Hepatic stellate cell (primary cell): ENCODE measurements around the gene SLC6A9.

Experiments used
- DNase-seq: peaks from one replicate; pipeline ENCODE4 v3.0.0; 2011; ENCODE audit warnings: low spot score

SLC6A9 gene

DNA sequence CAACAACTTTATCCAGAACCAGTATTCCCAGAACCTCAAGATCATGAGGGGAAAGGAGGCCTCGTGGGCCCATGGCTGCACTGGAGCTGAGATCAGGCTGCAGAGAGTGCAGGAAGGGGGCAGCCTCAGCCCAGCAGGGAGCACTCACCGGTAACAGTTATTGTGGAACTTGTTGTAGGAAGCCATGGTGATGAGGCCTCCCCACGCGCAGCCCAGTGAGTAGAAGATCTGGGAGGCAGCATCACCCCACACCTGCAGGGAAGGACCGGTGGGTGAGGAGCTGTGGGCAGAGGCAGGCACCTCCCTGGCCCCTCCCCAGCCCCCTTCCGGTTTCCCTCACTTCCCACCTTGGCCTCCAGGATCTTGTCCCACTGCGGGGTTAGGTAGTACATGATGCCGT, 29.1 kb downstream of the SLC6A9 start:
- no peak for DNase-seq

DNA sequence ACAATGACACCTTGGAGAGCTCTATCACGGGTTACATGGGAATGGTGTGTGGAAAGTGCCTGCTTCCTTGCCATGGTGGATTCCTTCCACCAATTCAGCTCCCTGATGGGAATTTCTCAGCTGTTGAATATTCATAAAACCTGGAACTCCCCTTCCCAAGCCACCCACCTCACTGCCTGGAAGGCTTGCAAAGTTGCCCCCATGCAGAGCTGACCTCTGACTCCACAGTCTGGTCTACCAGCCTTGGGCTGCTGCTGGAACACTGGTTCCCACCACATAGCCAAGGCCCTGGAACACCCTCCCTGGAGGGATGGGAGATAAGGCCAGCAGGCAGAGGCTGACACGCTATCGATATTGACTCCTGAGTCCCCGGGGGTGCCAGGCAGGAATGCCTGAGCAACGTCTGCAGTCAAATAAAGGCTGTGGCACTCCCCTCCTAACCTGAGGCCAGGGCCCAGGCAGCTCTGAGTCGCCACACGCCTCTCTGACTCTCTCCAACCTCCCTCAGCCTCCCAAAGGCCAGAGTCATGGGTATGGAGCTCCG, 31.1 kb downstream of the SLC6A9 start:
- DNase-seq: no peak

- no peak for DNase-seq
Observed at GRCh38 chr1:43999455-43999854, 31.8 kb downstream of the SLC6A9 start.

DNA sequence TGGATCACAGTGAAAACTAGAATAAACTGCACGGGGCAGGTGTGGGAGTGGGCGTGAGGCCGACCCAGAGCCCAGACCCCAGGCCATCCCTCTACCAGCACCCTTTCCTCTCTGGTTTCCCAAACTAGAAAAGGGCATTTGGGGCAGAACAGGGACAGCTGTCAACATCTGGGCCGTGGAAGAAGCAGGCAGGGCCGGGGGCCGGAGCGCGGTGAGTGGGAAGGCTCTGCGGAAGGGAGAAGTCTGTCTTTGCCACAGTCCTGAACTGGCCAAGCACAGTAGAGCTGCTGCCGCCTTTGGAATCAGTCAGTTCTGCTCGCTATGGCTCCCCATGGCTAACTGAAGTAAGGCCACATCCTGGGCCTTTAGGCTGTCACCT, 33.3 kb downstream of the SLC6A9 start:
- no peak for DNase-seq

DNA sequence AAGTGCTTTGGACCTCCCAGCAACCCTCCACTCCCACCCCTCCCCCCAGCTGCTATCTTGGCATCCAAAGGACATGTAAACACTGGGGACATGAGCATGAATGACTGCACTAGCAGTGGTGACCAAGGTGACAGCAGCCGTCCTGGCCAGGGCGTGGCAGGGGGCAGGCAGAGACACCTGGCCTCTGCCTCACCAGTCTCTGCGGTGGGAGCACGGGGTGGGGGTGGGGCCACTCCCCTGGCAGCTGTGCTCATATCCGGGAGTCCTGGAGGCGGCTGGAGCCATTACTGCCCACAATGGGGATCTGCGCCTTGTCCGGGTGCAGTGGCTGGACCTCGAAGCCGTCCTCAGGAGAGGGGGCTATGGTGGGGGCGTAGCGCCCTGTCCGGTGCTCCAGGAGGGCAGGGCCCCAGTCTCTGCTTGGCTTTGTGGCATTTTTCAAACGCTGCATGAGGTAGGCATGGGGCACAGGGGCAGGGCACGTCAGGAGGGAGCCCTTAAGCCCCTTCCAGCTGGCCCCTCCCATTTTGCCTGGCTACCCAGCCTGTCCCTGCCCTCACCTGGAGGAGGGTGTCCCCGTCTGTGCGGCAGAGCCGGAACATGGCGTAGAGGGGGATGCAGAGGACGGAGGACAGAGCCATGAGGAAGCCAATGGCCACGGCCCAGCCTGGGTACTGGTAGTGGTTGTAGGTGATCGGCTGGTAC, 33.8 kb downstream of the SLC6A9 start:
- no peak for DNase-seq

DNA sequence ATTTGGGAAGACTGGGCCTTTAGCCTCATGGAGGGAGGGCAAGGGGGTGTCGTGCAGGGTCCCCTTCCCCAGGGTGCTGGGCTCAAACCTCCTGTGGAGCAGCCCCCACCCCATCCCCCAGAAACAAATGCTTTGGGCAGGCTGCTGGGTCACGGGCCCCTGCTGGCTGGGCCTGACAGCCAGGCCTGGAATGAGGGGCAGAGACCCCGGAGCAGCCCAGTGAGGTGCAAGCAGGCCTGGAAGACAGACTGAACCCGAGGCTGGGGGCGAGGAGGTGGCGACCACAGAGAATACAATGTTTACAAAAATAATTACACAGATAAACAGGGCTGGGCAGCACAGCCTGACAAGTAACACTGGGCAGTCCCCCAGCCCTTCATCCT, 34.5 kb downstream of the SLC6A9 start:
- DNase-seq: no peak

- DNase-seq: no peak
Observed at GRCh38 chr1:43995984-43996732, 35.1 kb downstream of the SLC6A9 start.

DNA sequence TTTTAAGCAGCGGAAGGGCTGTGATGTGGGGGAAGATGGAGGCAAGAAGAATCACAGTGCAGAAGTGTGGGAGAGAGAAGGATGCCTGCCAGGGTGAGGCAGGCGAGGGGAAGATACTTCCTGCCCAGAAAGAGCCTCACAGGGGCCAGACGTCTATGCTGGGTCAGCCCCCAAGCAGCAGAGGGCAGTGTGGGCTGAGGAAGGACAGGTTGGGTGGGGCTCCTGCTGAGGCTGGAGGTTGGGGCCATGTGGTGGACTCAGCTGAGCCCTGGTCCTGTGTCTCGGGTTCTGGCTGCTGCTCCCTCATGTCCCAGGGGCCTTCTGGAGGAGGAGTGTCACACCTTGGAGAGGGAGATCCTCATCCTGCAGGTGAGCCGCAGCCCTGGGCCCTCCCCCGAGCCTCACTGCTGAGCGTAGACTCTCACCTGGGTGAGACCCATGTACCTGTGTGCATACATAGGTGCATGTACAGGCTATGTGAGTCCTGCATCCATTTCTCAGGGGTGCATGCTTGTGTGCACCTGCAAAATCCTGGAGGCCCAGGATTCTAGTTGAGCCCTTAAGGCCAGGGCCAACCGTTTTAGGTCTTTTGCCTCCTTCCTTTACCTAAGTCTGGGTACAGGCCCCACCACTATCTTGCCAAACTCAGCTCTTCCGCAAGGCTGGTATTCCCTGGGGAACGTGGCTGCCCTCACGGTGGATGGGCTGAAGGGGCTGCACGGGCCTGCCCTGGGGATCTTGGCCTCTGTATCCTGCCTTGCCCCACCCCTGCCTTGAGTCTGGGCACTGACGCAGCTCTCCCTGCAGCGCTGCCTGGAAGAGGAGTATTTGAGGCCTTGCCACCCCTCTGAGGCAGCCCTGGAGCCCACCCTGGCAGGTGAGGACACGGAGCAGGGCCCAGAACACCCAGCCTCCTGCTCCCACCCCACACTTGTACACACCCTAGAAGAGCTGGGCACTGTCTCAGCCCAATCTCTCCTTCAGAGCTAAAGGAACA, 36.2 kb downstream of the SLC6A9 start:
- peak; percentile 52 for DNase-seq

DNA sequence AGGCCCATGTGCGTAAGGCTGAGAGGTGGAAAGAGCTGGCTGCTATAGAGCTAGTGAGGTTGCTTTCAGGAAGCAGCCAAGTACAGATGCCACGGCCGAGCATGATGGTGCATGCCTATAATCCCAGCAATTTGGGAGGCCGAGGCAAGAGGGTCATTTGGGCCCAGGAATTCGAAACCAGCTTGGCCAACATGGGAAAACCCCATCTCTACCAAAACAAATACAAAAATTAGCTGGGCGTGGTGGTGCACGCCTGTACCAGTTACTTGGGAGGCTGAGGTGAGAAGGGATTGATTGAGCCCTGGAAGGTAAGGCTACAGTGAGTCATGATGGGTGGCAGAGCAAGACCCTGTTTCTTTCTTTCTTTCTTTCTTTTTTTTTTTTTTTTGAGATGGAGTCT, 37.2 kb downstream of the SLC6A9 start:
- DNase-seq: no peak

DNA sequence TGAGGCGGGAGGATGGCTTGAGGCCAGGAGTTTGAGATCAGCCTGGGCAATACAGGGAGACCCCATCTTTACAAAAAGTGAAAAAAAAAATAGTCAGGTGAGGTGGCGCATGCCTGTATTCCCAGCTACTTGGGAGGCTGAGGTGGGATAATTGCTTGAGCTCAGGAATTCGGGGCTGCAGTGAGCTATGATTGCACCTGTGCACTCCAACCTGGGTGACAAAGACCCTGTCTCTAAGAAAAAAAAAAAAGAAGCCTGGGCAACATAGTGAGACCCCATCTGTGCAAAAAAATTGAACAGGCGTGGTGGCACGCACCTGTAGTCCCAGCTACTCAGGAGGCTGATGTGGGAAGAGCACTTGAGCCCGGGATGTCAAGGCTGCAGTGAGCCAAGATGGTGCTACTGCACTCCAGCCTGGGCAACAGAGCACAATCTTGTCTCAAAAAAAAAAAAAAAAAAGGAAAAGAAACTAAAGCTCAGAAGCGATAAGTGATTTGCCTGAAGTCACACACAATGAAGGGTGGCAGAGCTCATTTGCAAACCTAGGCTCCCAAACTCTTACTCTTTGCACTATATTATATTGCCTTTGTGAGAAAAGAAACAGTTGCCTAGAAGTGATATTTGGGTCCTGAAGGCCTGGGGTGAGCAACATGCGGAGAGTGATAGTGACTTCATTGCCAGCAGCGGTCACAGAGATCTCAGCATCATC, 37.9 kb downstream of the SLC6A9 start:
- no peak for DNase-seq

GRCh38 chr1:43992232-43992995, 38.8 kb downstream of the SLC6A9 start:
- DNase-seq: no peak

GRCh38 chr1:43991476-43992231, 39.6 kb downstream of the SLC6A9 start, which contains the start of gene CCDC24:
TSS of gene CCDC24 (plus strand) at chr1:43991599. CDS start at chr1:43991879, 280 bp downstream.
- peak; percentile 94 for DNase-seq

DNA sequence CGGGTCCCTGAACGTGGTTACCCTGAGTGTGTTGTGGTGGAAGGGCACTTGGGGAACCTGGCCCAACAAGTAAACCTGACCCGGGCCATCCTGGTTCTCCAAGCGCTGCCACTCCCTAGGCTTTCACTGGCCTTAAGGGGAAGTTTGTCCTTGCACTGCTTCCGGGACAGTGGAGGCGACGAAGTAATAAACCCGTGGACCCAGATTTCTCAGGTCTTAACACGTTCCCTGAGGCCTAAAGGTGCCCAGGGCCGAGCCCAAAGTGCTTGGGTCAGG, 40.1 kb downstream of the SLC6A9 start:
- no peak for DNase-seq

DNA sequence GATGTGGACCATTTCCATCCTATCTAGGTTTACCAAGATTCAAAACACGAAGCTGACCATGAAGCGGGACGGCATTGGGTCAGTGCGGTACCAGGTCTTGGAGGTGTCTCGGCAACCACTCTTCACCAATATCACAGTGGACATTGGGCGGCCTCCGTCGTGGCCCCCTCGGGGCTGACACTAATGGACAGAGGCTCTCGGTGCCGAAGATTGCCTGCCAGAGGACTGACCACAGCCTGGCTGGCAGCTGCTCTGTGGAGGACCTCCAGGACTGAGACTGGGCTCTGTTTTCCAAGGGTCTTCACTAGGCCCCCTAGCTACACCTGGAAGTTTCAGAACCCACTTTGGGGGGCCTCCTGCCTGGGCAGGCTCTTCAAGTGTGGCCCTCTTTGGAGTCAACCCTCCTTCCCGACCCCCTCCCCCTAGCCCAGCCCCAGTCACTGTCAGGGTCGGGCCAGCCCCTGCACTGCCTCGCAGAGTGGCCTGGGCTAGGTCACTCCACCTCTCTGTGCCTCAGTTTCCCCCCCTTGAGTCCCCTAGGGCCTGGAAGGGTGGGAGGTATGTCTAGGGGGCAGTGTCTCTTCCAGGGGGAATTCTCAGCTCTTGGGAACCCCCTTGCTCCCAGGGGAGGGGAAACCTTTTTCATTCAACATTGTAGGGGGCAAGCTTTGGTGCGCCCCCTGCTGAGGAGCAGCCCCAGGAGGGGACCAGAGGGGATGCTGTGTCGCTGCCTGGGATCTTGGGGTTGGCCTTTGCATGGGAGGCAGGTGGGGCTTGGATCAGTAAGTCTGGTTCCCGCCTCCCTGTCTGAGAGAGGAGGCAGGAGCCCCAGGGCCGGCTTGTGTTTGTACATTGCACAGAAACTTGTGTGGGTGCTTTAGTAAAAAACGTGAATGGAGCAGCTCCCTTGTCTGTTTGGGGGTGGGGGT, 40.7 kb downstream of the SLC6A9 start:
- DNase-seq: no peak

- DNase-seq: no peak
Observed at GRCh38 chr1:43987159-43987902, 43.9 kb downstream of the SLC6A9 start.

- no peak for DNase-seq
Observed at GRCh38 chr1:43986712-43987111, 44.5 kb downstream of the SLC6A9 start.

DNA sequence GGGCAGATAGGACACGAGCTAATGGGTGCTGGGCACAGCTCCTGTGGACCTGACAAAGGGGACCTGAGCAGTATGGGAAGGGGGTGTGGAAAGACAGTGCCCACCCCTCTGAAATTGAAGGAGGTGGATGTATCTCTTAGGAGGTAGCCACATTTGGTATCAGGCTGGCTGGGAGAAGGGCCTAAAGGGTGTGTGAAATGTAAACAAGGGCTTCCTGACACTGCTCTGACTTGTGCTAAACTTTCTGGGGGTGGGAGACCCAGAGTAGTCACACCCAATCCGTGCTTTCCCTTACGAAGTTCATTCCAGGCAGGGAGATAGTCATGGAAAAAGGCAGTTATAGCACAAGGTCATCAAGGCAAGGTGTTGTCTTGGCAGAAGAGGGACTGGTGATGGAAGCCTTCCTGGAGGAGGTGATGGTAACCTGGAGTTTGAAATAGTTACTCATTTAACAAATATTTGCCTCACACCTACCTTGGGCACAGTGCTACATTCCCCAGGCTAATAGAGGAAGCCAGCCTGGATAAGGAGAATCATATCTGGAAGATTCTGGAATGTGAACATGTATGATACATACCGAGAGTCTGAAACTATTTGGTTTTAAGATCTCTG, 45.2 kb downstream of the SLC6A9 start:
- no peak for DNase-seq

GRCh38 chr1:43984855-43985254, 46.4 kb downstream of the SLC6A9 start:
- no peak for DNase-seq
